HG02623 (cell line): ENCODE results near the gene GPR139.

ENCODE experiments used
- ATAC-seq: cut with Tn5 transposase; IDR thresholded peaks from one replicate; pipeline ENCODE4 v1.9.1; 2021; ENCODE audit warnings: moderate library complexity; ENCODE audit not compliant: unreplicated experiment

GPR139 gene

GRCh38 chr16:20056436-20056835, 17.3 kb downstream of the GPR139 start:
- no peak for ATAC-seq

- ATAC-seq: no peak
These were observed 20.4 kb downstream of the GPR139 start for GRCh38 chr16:20053336-20053735.

- no peak for ATAC-seq
These were observed 22.1 kb downstream of the GPR139 start for GRCh38 chr16:20051611-20052010.

GRCh38 chr16:20051147-20051546, 22.5 kb downstream of the GPR139 start:
- no peak for ATAC-seq

- ATAC-seq: no peak
These were observed 23.9 kb downstream of the GPR139 start for GRCh38 chr16:20049831-20050230.

- no peak for ATAC-seq
These were observed 27.8 kb downstream of the GPR139 start for GRCh38 chr16:20045886-20046285.

GRCh38 chr16:20042848-20043247, 30.8 kb downstream of the GPR139 start:
- ATAC-seq: no peak

GRCh38 chr16:20041924-20042596, 31.6 kb downstream of the GPR139 start:
- no peak for ATAC-seq

GRCh38 chr16:20040011-20040410, 33.7 kb downstream of the GPR139 start:
- ATAC-seq: no peak

- no peak for ATAC-seq
These were observed 44.1 kb downstream of the GPR139 start for GRCh38 chr16:20029611-20030010.

- ATAC-seq: no peak
These were observed 47.2 kb downstream of the GPR139 start for GRCh38 chr16:20026361-20027072.

GRCh38 chr16:20023190-20023589, 50.5 kb downstream of the GPR139 start:
- no peak for ATAC-seq

GRCh38 chr16:20020976-20021375, 52.7 kb downstream of the GPR139 start:
- no peak for ATAC-seq

- no peak for ATAC-seq
These were observed 53.6 kb downstream of the GPR139 start for GRCh38 chr16:20020083-20020482.

- ATAC-seq: no peak
These were observed 57.5 kb downstream of the GPR139 start for GRCh38 chr16:20016234-20016633.

- ATAC-seq: no peak
These were observed 68.8 kb downstream of the GPR139 start for GRCh38 chr16:20004931-20005330.

GRCh38 chr16:20002936-20003335, 70.8 kb downstream of the GPR139 start:
- no peak for ATAC-seq

- no peak for ATAC-seq
These were observed 71.6 kb downstream of the GPR139 start for GRCh38 chr16:20001856-20002707.

GRCh38 chr16:19997734-19998133, 76.0 kb downstream of the GPR139 start:
- ATAC-seq: no peak

- ATAC-seq: no peak
These were observed 76.4 kb downstream of the GPR139 start for GRCh38 chr16:19997264-19997663.

- ATAC-seq: no peak
These were observed 79.1 kb downstream of the GPR139 start for GRCh38 chr16:19994466-19995170.
